Neural progenitor cell (in vitro differentiated cells): ENCODE data around the gene CAVIN2. TPM values are rescaled to one million over a fixed set of nuclear protein-coding genes. Genes with fewer than 3 reads are reported as not detected.

Source experiments
- DNase-seq: peaks from one replicate; pipeline ENCODE4 v3.0.0-alpha.2; 2016; ENCODE audit warnings: low spot score
- H2AFZ ChIP-seq: fragments of 200-600 bp; sonication (generic); replicated peaks from 2 replicates; pipeline ENCODE4 v1.6.1; 2016; ENCODE audit warnings: antibody characterized with exemption
- H3F3A ChIP-seq: fragments of 200-600 bp; sonication (generic); 2 replicates; pipeline ENCODE4 v1.6.1; 2016; ENCODE audit warnings: antibody characterized with exemption, low read depth
- H3K27ac ChIP-seq: fragments of 200-600 bp; sonication (generic); 2 replicates; pipeline ENCODE4 v1.5.1; 2016; ENCODE audit warnings: mild to moderate bottlenecking
- H3K27me3 ChIP-seq: fragments of 200-600 bp; sonication (generic); 2 replicates; pipeline ENCODE4 v1.6.1; 2016; ENCODE audit warnings: mild to moderate bottlenecking, moderate library complexity
- H3K36me3 ChIP-seq: fragments of 200-600 bp; sonication (generic); 2 replicates; pipeline ENCODE4 v1.5.1; 2016
- H3K4me1 ChIP-seq: fragments of 200-600 bp; sonication (generic); 2 replicates; pipeline ENCODE4 v1.6.1; 2016; ENCODE audit warnings: mixed run types
- H3K4me2 ChIP-seq: fragments of 200-600 bp; sonication (generic); 2 replicates; pipeline ENCODE4 v1.6.1; 2016
- H3K4me3 ChIP-seq: fragments of 200-600 bp; sonication (generic); 2 replicates; pipeline ENCODE4 v1.5.1; 2016
- H3K79me2 ChIP-seq: fragments of 200-600 bp; sonication (generic); 2 replicates; pipeline ENCODE4 v1.6.1; 2016; ENCODE audit warnings: low read depth
- H3K9ac ChIP-seq: fragments of 200-600 bp; sonication (generic); 2 replicates; pipeline ENCODE4 v1.6.1; 2016
- H3K9me3 ChIP-seq: fragments of 200-600 bp; sonication (generic); 2 replicates; pipeline ENCODE4 v1.5.1; 2016; ENCODE audit warnings: low read depth
- H4K20me1 ChIP-seq: fragments of 200-600 bp; sonication (generic); 2 replicates; pipeline ENCODE4 v1.6.1; 2016; ENCODE audit warnings: low read depth
- H3K27ac Mint-ChIP-seq: 3 replicates; pipeline ENCODE4 v1.8.0; 2021; ENCODE audit warnings: mixed read lengths
- H3K27me3 Mint-ChIP-seq: 2 replicates; pipeline ENCODE4 v1.8.0; 2022; ENCODE audit warnings: low read depth, mild to moderate bottlenecking, inconsistent platforms, moderate library complexity, mixed read lengths; ENCODE audit not compliant: insufficient read depth
- H3K36me3 Mint-ChIP-seq: 3 replicates; pipeline ENCODE4 v1.8.0; 2021; ENCODE audit warnings: mixed read lengths
- H3K4me1 Mint-ChIP-seq: 3 replicates; pipeline ENCODE4 v1.8.0; 2021; ENCODE audit warnings: mixed read lengths
- H3K4me3 Mint-ChIP-seq: 3 replicates; pipeline ENCODE4 v1.8.0; 2021; ENCODE audit warnings: mild to moderate bottlenecking, moderate library complexity, mixed read lengths
- H3K9me3 Mint-ChIP-seq: 3 replicates; pipeline ENCODE4 v1.8.0; 2020; ENCODE audit warnings: mixed read lengths
- CTCF ChIP-seq: fragments of 200-600 bp; sonication (generic); IDR thresholded peaks from 2 replicates; pipeline ENCODE4 v1.5.1; 2017; ENCODE audit warnings: antibody characterized with exemption, mild to moderate bottlenecking
- EZH2 ChIP-seq: fragments of 200-600 bp; sonication (generic); IDR thresholded peaks from 2 replicates; pipeline ENCODE4 v1.6.1; 2017; ENCODE audit warnings: antibody characterized with exemption, mild to moderate bottlenecking, moderate library complexity
- EZH2phosphoT487 ChIP-seq: fragments of 200-600 bp; sonication (generic); IDR thresholded peaks from 2 replicates; pipeline ENCODE4 v1.6.1; 2017; ENCODE audit warnings: antibody characterized with exemption
- total RNA-seq: library from RNA; depleted of rRNA; stranded (reverse); fragments of >200 nt; gene quantifications from 2 replicates; pipeline ENCODE4 v1.2.3, GENCODE V29; 2015; ENCODE audit warnings: low replicate concordance

The CAVIN2 gene
- total RNA-seq, 1 donor from 2014 or later, result not detected

- Mint-ChIP-seq H3K36me3 (no peaks in the 10 kb centered on the region), H3K4me1 (no peaks in the 10 kb centered on the region), H3K4me3 (no peak overlapping the region), H3K27me3 (no peaks in the 10 kb centered on the region), H3K27ac (no peak overlapping the region), H3K9me3 (peaks cover 2% of the 10 kb centered on the region)
- no peaks in the 10 kb centered on the region for H3K79me2 ChIP-seq
- no peaks in the 10 kb centered on the region for H3F3A ChIP-seq
- H3K27ac ChIP-seq, result no peak overlapping the region
- no peaks in the 10 kb centered on the region for H3K27me3 ChIP-seq
- DNase-seq, result peak; percentile 70
- H2AFZ ChIP-seq, result peak overlapping the region; percentile 73
- TF ChIP-seq CTCF, result peak; percentile 82
- TF ChIP-seq EZH2phosphoT487, result no peak
- H3K4me2 ChIP-seq, result no peak overlapping the region
- no peaks in the 10 kb centered on the region for H4K20me1 ChIP-seq
- H3K9me3 ChIP-seq, result no peaks in the 10 kb centered on the region
- H3K9ac ChIP-seq, result no peak overlapping the region
- H3K4me3 ChIP-seq, result no peak overlapping the region
- H3K4me1 ChIP-seq, result no peaks in the 10 kb centered on the region
- no peaks in the 10 kb centered on the region for H3K36me3 ChIP-seq
Measured at GRCh38 chr2:191811807-191812602, 34.9 kb downstream of the CAVIN2 start.

- Mint-ChIP-seq H3K4me1 (no peaks in the 10 kb centered on the region), H3K36me3 (no peaks in the 10 kb centered on the region), H3K9me3 (peaks cover 2% of the 10 kb centered on the region), H3K27ac (no peak overlapping the region), H3K4me3 (no peak overlapping the region), H3K27me3 (no peaks in the 10 kb centered on the region)
- H3K36me3 ChIP-seq, result no peaks in the 10 kb centered on the region
- no peak overlapping the region for H3K27ac ChIP-seq
- no peaks in the 10 kb centered on the region for H3K79me2 ChIP-seq
- H3K4me3 ChIP-seq, result no peak overlapping the region
- no peak overlapping the region for H2AFZ ChIP-seq
- H3F3A ChIP-seq, result no peaks in the 10 kb centered on the region
- no peak for DNase-seq
- H3K4me2 ChIP-seq, result no peak overlapping the region
- no peaks in the 10 kb centered on the region for H3K27me3 ChIP-seq
- no peak overlapping the region for H3K9ac ChIP-seq
- H4K20me1 ChIP-seq, result no peaks in the 10 kb centered on the region
- H3K9me3 ChIP-seq, result no peaks in the 10 kb centered on the region
- H3K4me1 ChIP-seq, result no peaks in the 10 kb centered on the region
- TF ChIP-seq CTCF (no peak), EZH2 (no peak), EZH2phosphoT487 (no peak)
Measured at GRCh38 chr2:191806396-191806795, 40.5 kb downstream of the CAVIN2 start.

GRCh38 chr2:191804766-191805165, 42.1 kb downstream of the CAVIN2 start:
- no peak overlapping the region for H3K27ac Mint-ChIP-seq
- no peak overlapping the region for H3K4me3 ChIP-seq
- no peaks in the 10 kb centered on the region for H3K27me3 ChIP-seq

More at GRCh38 chr2:191804766-191805165, 42.1 kb downstream of the CAVIN2 start:
- DNase-seq, result no peak
- Histone ChIP-seq H3K27ac (no peak overlapping the region), H3K9me3 (no peaks in the 10 kb centered on the region), H3K79me2 (no peaks in the 10 kb centered on the region), H3K36me3 (no peaks in the 10 kb centered on the region), H3K4me2 (no peak overlapping the region), H3F3A (no peaks in the 10 kb centered on the region), H4K20me1 (no peaks in the 10 kb centered on the region), H2AFZ (no peak overlapping the region), H3K9ac (no peak overlapping the region), H3K4me1 (no peaks in the 10 kb centered on the region)
- Mint-ChIP-seq H3K4me3 (no peak overlapping the region), H3K27me3 (no peaks in the 10 kb centered on the region), H3K36me3 (no peaks in the 10 kb centered on the region), H3K9me3 (peaks cover 2% of the 10 kb centered on the region), H3K4me1 (no peaks in the 10 kb centered on the region)
- TF ChIP-seq CTCF (no peak), EZH2 (no peak), EZH2phosphoT487 (no peak)
